GM19438 (cell line): ENCODE results near the gene MAP6D1.

Experiments
- ATAC-seq: cut with Tn5 transposase; IDR thresholded peaks from one replicate; pipeline ENCODE4 v1.9.1; 2021; ENCODE audit warnings: low read depth; ENCODE audit not compliant: unreplicated experiment

Gene MAP6D1

GRCh38 chr3:183824761-183825455, 469 bp downstream of the MAP6D1 start:
- ATAC-seq = peak; percentile 35

GRCh38 chr3:183823963-183824362, 1.4 kb downstream of the MAP6D1 start:
- no peak for ATAC-seq

GRCh38 chr3:183822631-183823030, 2.7 kb downstream of the MAP6D1 start:
- no peak for ATAC-seq

GRCh38 chr3:183819831-183820230, 5.5 kb downstream of the MAP6D1 start:
- no peak for ATAC-seq

- ATAC-seq = no peak
These were observed 6.4 kb downstream of the MAP6D1 start for GRCh38 chr3:183818706-183819624.

- no peak for ATAC-seq
These were observed 7.2 kb downstream of the MAP6D1 start for GRCh38 chr3:183818041-183818620.

- ATAC-seq = no peak
These were observed 7.7 kb downstream of the MAP6D1 start for GRCh38 chr3:183817639-183818038.

GRCh38 chr3:183816681-183817510, 8.5 kb downstream of the MAP6D1 start:
- no peak for ATAC-seq

- peak; percentile 31 for ATAC-seq
These were observed 9.4 kb downstream of the MAP6D1 start for GRCh38 chr3:183815951-183816475.

GRCh38 chr3:183815563-183815940, 9.8 kb downstream of the MAP6D1 start:
- ATAC-seq = peak; percentile 63

GRCh38 chr3:183814240-183814639, 11.1 kb downstream of the MAP6D1 start:
- no peak for ATAC-seq

- no peak for ATAC-seq
These were observed 12.5 kb downstream of the MAP6D1 start for GRCh38 chr3:183812761-183813445.

GRCh38 chr3:183811638-183812037, 13.7 kb downstream of the MAP6D1 start:
- ATAC-seq = no peak

GRCh38 chr3:183810643-183811594, 14.5 kb downstream of the MAP6D1 start:
- no peak for ATAC-seq

- no peak for ATAC-seq
These were observed 16.1 kb downstream of the MAP6D1 start for GRCh38 chr3:183809270-183809669.

GRCh38 chr3:183808355-183808754, 17.0 kb downstream of the MAP6D1 start:
- ATAC-seq = no peak

GRCh38 chr3:183807881-183808280, 17.5 kb downstream of the MAP6D1 start:
- ATAC-seq = no peak

- ATAC-seq = no peak
These were observed 18.1 kb downstream of the MAP6D1 start for GRCh38 chr3:183807209-183807728.
